Karpas-422 (cell line): ENCODE results near the gene MLST8. TPM values are rescaled to one million over a fixed set of nuclear protein-coding genes. Genes with fewer than 3 reads are reported as not detected.

Experiments used
- DNase-seq: peaks from one replicate; pipeline ENCODE4 v3.0.0-alpha.2; 2015
- H2AFZ ChIP-seq: fragments of 200-600 bp; sonication (generic); 2 replicates; pipeline ENCODE4 v1.6.1; 2014; ENCODE audit warnings: antibody characterized with exemption, low read length, mixed read lengths
- H3K27ac ChIP-seq: fragments of 200-600 bp; sonication (generic); 2 replicates; pipeline ENCODE4 v1.5.1; 2014; ENCODE audit warnings: mild to moderate bottlenecking, low read length, moderate library complexity
- H3K27me3 ChIP-seq: fragments of 200-600 bp; sonication (generic); 2 replicates; pipeline ENCODE4 v1.6.1; 2014; ENCODE audit warnings: low read length, mixed read lengths
- H3K36me3 ChIP-seq: fragments of 200-600 bp; sonication (generic); 2 replicates; pipeline ENCODE4 v1.6.1; 2014; ENCODE audit warnings: low read length, mixed read lengths; ENCODE audit not compliant: insufficient read depth
- H3K4me1 ChIP-seq: fragments of 200-600 bp; sonication (generic); 2 replicates; pipeline ENCODE4 v1.6.1; 2014; ENCODE audit warnings: mild to moderate bottlenecking, low read length, mixed read lengths
- H3K4me2 ChIP-seq: fragments of 200-600 bp; sonication (generic); 2 replicates; pipeline ENCODE4 v1.6.1; 2014; ENCODE audit warnings: low read length, low read depth, mild to moderate bottlenecking; ENCODE audit not compliant: poor library complexity, severe bottlenecking
- H3K4me3 ChIP-seq: fragments of 200-600 bp; sonication (generic); 2 replicates; pipeline ENCODE4 v1.5.1; 2014; ENCODE audit warnings: mild to moderate bottlenecking, antibody characterized with exemption, low read length, mixed read lengths
- H3K79me2 ChIP-seq: fragments of 200-600 bp; sonication (generic); 2 replicates; pipeline ENCODE4 v1.6.1; 2014; ENCODE audit warnings: mild to moderate bottlenecking, low read length, mixed read lengths
- H3K9ac ChIP-seq: fragments of 200-600 bp; sonication (generic); 2 replicates; pipeline ENCODE4 v1.6.0; 2014; ENCODE audit warnings: low read length
- H3K9me2 ChIP-seq: fragments of 200-600 bp; sonication (generic), shearing (Covaris generic); replicated peaks from 2 replicates; pipeline ENCODE4 v1.6.0; 2014; ENCODE audit warnings: mild to moderate bottlenecking, low read length, moderate library complexity; ENCODE audit not compliant: insufficient read depth
- H3K9me3 ChIP-seq: fragments of 300-700, 200-600 bp; sonication (generic); 2 replicates; pipeline ENCODE4 v1.6.1; 2014; ENCODE audit warnings: low read length, mixed read lengths
- H4K20me1 ChIP-seq: fragments of 200-600 bp; sonication (generic); 2 replicates; pipeline ENCODE4 v1.6.1; 2014; ENCODE audit warnings: mild to moderate bottlenecking, antibody characterized with exemption, low read length, low read depth; ENCODE audit not compliant: insufficient read depth
- total RNA-seq: library from RNA; depleted of rRNA; stranded (reverse); fragments of >200 nt; shearing (Covaris generic); gene quantifications from 2 replicates; pipeline ENCODE4 v1.2.3, GENCODE V29; 2014; ENCODE audit warnings: low replicate concordance

MLST8 gene
- total RNA-seq, 1 experiment from 2014 or later = 46.3 TPM

DNA sequence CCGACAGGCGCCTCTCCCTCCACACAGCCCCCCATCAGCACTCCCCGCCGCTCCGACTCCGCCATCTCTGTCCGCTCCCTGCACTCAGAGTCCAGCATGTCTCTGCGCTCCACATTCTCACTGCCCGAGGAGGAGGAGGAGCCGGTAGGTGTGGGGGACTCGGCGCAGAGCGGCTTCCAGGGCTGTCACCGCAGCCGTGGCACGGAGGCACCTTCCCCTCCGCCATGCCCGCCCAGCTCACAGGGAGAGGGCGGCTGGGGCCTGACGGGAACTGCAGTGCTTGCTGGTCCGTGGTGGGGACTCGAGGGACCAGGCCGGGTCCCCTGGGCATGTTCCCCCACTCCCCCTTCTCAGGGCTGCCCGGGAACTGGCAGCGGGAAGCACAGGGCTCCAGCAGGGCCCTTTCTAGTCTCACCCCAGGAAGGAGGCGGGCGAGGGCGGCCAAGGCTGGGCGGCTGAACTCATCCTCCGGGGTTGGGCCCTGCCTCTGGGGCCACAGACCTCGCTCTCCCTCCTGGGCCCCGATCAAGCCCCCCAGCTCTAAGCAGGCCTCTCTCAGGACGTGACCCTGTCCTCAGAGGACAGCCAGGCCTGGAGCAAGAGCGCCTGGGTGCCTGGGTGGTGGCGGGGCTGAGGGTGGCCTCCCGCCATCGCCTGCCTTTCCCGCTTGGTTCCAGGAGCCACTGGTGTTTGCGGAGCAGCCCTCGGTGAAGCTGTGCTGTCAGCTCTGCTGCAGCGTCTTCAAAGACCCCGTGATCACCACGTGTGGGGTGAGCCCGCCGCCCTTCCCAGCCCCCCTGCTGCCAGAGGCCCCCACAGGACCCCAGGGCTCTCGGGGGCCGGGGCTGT is 34.4 kb upstream of the MLST8 start:
- Histone ChIP-seq H3K36me3 (peaks cover 12% of the 10 kb centered on the region), H3K4me3 (no peak overlapping the region), H4K20me1 (peaks cover 6% of the 10 kb centered on the region; the same call in 1 of the 2 replicates), H3K9ac (no peak overlapping the region), H3K4me1 (no peaks in the 10 kb centered on the region), H3K4me2 (no peak overlapping the region), H3K9me2 (no peaks in the 10 kb centered on the region), H3K79me2 (peaks cover 6% of the 10 kb centered on the region), H2AFZ (no peak overlapping the region), H3K9me3 (no peaks in the 10 kb centered on the region), H3K27me3 (no peaks in the 10 kb centered on the region), H3K27ac (no peak overlapping the region)
- no peak for DNase-seq

DNA sequence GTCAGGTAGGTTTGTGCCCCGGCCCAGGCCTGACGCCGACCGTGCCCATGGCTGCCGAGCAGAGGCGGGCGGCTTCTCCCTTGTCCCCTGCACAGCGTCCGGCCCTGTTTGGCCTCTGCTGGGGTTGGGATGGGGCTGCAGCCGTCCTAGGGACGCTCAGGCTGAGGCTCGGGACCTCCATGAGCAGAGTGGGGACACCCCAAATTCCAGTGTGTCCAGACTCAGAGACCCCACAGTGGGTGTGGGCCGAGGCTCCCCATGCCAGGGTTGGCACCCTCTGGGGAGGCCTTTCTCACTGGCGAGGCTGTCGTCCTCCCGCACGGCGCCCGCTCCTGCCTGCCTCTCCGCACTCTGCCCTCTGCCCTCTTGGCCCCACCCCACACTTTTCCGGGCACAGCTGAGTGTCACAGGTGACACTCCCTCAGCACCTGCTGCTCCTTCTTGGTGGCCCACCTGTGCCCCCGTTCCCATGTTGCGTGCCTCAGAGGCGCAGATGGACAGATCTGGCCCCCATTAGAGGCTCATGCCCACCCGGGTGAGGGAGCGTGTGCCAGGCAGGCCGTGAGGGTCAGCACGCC is 33.6 kb upstream of the MLST8 start:
- no peaks in the 10 kb centered on the region for H3K79me2 ChIP-seq
- H3K4me2 ChIP-seq = no peak overlapping the region
- no peak for DNase-seq
- H3K9me2 ChIP-seq = no peaks in the 10 kb centered on the region
- no peak overlapping the region for H3K27ac ChIP-seq
- peaks cover 13% of the 10 kb centered on the region for H3K36me3 ChIP-seq
- no peak overlapping the region for H3K4me3 ChIP-seq
- no peak overlapping the region for H2AFZ ChIP-seq
- no peaks in the 10 kb centered on the region for H3K27me3 ChIP-seq
- no peaks in the 10 kb centered on the region for H4K20me1 ChIP-seq
- no peak overlapping the region for H3K9ac ChIP-seq
- H3K9me3 ChIP-seq = no peaks in the 10 kb centered on the region
- no peaks in the 10 kb centered on the region for H3K4me1 ChIP-seq

DNA sequence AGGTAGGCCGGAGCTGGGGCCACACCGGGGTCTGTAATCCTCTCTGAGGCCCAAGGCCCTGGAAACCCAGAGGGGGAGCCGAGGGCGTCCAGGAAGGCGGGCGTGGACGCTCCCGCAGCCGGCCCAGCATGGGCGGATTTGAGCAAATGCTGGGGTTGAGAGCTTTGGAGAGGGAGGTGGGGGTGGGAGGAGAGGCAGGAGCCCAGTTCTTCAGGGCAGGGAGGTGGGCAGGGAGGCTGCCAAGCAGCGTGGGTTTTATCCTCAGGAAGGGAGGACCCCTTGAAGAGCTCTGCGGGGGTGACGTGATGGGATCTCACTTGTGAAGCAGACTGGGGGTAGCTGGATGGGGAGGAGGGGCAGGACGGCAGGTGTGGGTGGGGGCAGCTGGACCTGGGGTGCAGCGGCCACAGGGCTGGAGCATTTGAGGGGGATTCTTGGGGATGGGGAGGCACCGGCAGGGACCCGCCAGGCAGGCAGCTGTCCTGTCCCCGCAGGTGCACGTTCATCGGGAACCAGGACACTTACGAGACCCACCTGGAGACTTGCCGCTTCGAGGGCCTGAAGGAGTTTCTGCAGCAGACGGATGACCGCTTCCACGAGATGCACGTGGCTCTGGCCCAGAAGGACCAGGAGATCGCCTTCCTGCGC is 32.4 kb upstream of the MLST8 start:
- H3K27me3 ChIP-seq = no peaks in the 10 kb centered on the region
- H3K9me3 ChIP-seq = no peaks in the 10 kb centered on the region
- no peaks in the 10 kb centered on the region for H4K20me1 ChIP-seq
- H2AFZ ChIP-seq = no peak overlapping the region
- H3K27ac ChIP-seq = no peak overlapping the region
- no peak overlapping the region for H3K4me3 ChIP-seq
- H3K9ac ChIP-seq = no peak overlapping the region
- DNase-seq = no peak
- H3K4me1 ChIP-seq = no peaks in the 10 kb centered on the region
- H3K36me3 ChIP-seq = peaks cover 19% of the 10 kb centered on the region
- H3K9me2 ChIP-seq = no peaks in the 10 kb centered on the region
- no peaks in the 10 kb centered on the region for H3K79me2 ChIP-seq
- no peak overlapping the region for H3K4me2 ChIP-seq

DNA sequence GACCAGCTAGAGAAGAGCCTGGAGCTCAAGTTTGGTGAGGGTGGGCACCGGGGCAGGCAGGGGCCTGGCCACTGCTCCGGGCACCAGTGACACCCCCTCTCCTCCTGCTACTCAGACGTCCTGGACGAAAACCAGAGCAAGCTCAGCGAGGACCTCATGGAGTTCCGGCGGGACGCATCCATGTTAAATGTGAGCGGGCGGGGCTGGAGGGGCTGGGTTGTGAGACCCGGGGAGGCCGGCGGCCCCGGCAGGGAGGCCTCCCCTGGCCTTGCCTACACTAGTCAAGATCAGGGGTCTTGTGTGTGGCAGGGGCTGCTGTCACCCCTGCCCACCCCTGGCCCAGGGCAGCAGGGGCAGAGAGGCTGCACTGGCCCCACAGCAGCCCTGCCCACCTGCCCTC is 31.9 kb upstream of the MLST8 start:
- Histone ChIP-seq H3K9me2 (no peaks in the 10 kb centered on the region), H3K4me1 (no peaks in the 10 kb centered on the region), H3K9ac (no peak overlapping the region), H3K36me3 (peaks cover 19% of the 10 kb centered on the region), H3K27ac (no peak overlapping the region), H4K20me1 (no peaks in the 10 kb centered on the region), H3K4me3 (no peak overlapping the region), H3K79me2 (no peaks in the 10 kb centered on the region), H3K4me2 (no peak overlapping the region), H2AFZ (no peak overlapping the region), H3K9me3 (no peaks in the 10 kb centered on the region), H3K27me3 (no peaks in the 10 kb centered on the region)
- no peak for DNase-seq

DNA sequence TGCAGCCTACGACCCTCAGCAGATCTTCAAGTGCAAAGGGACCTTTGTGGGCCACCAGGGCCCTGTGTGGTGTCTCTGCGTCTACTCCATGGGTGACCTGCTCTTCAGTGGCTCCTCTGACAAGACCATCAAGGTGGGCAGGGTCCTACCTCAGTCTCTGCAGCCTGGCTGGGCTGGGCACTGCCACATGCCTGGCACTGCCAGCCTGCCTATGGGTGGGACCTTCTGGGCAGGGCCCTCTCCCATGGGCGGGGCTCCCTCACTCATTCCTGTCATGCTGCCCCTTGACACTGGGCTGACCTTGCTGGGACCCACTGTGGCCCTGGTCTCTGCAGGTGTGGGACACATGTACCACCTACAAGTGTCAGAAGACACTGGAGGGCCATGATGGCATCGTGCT is 31.3 kb upstream of the MLST8 start:
- Histone ChIP-seq H3K9me3 (no peaks in the 10 kb centered on the region), H4K20me1 (no peaks in the 10 kb centered on the region), H2AFZ (no peak overlapping the region), H3K79me2 (no peaks in the 10 kb centered on the region), H3K36me3 (peaks cover 19% of the 10 kb centered on the region), H3K27me3 (no peaks in the 10 kb centered on the region), H3K4me1 (no peaks in the 10 kb centered on the region), H3K9ac (no peak overlapping the region), H3K9me2 (no peaks in the 10 kb centered on the region), H3K4me2 (no peak overlapping the region), H3K27ac (no peak overlapping the region), H3K4me3 (no peak overlapping the region)
- DNase-seq = no peak

DNA sequence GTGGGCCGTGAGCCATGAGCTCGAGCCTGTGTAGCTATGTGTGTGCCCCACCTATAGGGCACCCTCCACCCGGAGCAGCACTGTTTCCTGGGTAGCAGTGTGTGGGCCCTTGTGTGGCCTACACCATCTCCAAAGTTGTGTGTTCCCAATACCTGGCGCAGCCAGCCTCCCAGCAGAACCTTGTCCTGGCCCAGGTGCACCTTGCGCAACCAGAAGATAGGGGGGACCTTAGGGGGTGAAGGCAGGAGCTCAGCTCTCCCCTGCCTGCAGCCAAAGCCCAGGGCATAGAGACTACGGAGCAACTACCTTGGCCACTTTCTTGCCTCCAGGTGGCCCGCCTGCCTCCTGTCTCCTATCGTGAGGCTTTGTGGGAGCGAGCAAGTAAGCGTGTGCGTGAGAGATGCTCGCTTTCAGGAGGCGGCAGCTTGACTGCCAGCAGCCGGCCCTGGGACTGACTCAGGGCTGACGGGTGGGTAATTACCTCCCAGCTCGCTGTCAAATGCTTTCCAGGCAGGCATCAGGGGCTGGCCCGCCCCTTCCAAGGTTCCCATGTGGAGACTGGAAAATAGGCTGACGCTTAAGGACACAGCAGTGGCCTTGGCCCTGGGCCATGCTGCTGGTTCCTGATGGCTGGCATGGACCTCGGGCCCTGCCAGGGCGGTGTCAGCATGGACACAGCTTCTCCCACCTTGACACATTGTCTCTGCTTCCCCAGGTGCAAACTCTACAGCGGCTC is 30.7 kb upstream of the MLST8 start:
- Histone ChIP-seq H3K9me2 (no peaks in the 10 kb centered on the region), H3K36me3 (peaks cover 19% of the 10 kb centered on the region), H3K9me3 (no peaks in the 10 kb centered on the region), H4K20me1 (no peaks in the 10 kb centered on the region), H2AFZ (no peak overlapping the region), H3K4me2 (no peak overlapping the region), H3K27me3 (no peaks in the 10 kb centered on the region), H3K9ac (no peak overlapping the region), H3K4me3 (no peak overlapping the region), H3K79me2 (no peaks in the 10 kb centered on the region), H3K27ac (no peak overlapping the region), H3K4me1 (no peaks in the 10 kb centered on the region)
- DNase-seq = no peak

DNA sequence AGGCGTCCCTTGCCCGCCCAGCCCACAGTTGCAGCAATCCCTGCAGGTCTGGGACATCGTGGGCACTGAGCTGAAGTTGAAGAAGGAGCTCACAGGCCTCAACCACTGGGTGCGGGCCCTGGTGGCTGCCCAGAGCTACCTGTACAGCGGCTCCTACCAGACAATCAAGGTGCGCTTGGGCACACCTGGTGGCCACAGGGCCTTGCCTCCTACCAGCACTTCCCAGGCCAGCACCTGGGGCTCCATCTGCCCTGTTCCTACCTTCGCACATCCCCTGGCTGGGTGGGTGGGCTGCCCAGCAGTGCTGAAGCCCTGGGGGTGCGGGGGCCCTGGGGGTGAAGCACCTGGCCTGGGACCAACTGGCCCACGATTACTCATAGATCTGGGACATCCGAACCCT is 29.8 kb upstream of the MLST8 start:
- Histone ChIP-seq H3K4me1 (no peaks in the 10 kb centered on the region), H3K27me3 (no peaks in the 10 kb centered on the region), H3K36me3 (peaks cover 19% of the 10 kb centered on the region), H3K4me3 (no peak overlapping the region), H3K9me2 (no peaks in the 10 kb centered on the region), H3K9ac (no peak overlapping the region), H3K27ac (no peak overlapping the region), H3K79me2 (no peaks in the 10 kb centered on the region), H3K9me3 (no peaks in the 10 kb centered on the region), H4K20me1 (no peaks in the 10 kb centered on the region), H2AFZ (no peak overlapping the region), H3K4me2 (no peak overlapping the region)
- no peak for DNase-seq

DNA sequence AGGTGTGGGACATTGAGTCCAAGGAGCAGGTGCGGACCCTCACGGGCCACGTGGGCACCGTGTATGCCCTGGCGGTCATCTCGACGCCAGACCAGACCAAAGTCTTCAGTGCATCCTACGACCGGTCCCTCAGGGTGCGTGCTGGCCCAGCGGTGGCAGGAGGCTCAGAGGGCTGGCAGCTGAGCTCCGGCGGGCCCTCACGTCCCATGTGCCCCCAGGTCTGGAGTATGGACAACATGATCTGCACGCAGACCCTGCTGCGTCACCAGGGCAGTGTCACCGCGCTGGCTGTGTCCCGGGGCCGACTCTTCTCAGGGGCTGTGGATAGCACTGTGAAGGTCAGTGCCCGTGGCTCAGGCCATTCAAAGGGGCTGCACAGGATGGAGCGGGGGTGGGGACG is 29.2 kb upstream of the MLST8 start:
- Histone ChIP-seq H3K27me3 (no peaks in the 10 kb centered on the region), H3K79me2 (no peaks in the 10 kb centered on the region), H3K9me2 (no peaks in the 10 kb centered on the region), H3K4me3 (no peak overlapping the region), H4K20me1 (no peaks in the 10 kb centered on the region), H3K4me2 (no peak overlapping the region), H3K4me1 (no peaks in the 10 kb centered on the region), H3K9me3 (no peaks in the 10 kb centered on the region), H3K36me3 (peaks cover 19% of the 10 kb centered on the region), H2AFZ (no peak overlapping the region), H3K9ac (no peak overlapping the region), H3K27ac (no peak overlapping the region)
- no peak for DNase-seq
